Measurements from ENCODE around the gene GNPTG. TPM values are rescaled to one million over a fixed set of nuclear protein-coding genes. Genes with fewer than 3 reads are reported as not detected.
A peak's percentile ranks its signal among the peaks of the same experiment; 100 is the strongest.

Gene GNPTG
- total RNA-seq, 2 experiments from 2014 or later = 19.2 to 19.7 TPM

DNA sequence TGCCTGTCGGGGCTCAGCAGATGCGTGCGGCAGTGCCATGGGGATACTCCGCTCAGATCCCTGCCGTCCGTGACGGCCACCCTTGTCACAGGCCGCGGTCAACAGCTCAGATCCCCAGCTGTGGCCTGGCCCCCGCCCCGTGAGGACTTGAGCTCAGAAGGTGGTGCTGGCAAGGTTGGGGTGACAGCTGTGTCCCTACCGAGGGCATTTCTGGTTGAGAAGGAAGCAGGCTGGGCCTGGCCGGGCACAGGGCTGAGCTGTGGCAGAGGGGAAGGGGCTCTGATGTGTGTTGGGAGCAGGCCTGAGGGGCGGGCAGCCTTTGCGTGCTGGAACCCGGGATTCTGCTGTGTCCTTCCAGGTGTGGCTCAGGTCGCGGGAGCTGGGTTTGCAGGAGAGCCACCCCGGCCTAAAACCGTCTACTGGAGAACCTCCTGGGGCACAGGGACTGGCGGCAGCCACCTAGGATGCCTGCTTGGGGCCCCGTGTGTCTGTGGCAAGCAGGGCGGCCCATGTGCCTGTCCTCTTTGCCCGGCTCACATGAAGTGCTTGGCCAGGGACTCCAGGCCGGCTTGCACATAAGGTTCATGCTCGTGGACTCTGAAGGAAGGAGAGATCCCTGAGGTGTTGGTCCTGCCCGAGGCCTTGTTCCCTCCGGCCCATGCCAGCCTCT is 37.2 kb upstream of the GNPTG start:
- no peak for DNase-seq
- Mint-ChIP-seq H3K27me3 (no peaks in the 10 kb centered on the region), H3K9me3 (no peaks in the 10 kb centered on the region), H3K4me3 (no peak overlapping the region), H3K27ac (no peak overlapping the region), H3K36me3 (peaks cover 32% of the 10 kb centered on the region), H3K4me1 (peaks cover 18% of the 10 kb centered on the region)

DNA sequence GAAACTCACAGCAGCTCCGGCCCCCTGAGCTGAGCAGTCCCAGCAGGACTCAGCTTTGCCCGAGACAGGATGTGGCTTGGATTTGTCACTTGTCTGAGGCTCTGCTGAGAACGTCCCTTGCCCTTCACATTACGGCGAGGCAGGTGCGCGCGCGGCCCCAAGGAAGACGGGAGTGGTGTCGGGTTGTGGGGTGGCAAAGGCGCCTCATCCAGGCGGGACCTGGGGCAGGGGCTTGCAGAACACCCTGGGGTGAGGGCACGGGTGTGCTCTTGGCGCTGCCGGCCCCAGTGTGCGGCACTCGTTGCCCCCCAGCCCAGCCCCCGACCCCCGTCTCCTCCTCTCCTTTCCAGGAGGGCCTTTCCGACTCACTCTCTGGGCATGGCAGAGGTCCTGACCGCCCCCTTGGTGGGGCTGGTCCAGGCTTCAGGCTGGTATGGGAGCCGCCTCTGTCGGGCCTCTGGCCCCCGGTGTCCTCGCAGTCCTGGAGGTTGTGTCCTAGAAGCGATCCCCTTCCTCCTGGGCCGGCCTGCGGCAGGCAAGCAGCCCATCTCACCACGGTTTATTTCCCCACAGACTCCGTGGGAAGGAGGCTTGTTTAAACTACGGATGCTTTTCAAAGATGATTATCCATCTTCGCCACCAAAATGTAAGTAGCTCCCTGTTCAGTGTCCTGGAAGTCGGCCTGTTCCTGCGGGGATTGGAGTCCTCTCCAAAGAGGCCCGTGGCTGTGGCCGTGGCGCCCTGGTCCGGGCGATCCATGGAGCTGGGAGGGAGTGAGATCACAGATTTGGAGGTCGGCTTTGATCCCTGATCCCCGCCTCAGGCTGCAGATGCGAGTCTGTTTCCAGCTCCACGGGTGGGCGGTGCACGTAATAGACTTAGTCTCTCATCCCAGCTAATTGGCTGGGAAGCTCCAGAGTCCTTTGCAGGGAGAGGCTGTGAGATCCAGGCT is 36.4 kb upstream of the GNPTG start:
- no peak overlapping the region for H3K4me3 Mint-ChIP-seq

DNA sequence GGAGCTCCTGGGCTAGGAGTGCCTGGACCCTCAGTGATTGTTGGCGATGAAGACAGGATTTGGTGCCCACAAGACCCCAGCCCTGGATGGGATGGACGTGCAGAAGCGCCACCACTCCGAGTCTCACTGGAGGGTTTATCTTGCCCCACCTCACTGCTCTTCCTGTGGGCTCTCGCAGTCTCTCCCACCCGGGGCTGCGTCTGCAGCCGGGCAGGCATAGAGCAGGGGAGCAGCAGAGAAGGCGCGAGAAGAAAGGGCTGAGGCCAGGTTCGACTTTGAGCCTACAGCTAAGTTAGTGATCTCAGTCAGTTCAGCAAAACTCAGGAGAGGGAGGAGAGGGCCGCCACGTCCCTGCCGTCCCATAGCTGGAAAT is 35.7 kb upstream of the GNPTG start:
- Mint-ChIP-seq H3K4me3 (no peak overlapping the region), H3K27me3 (no peaks in the 10 kb centered on the region), H3K9me3 (no peaks in the 10 kb centered on the region), H3K36me3 (peaks cover 27% of the 10 kb centered on the region), H3K27ac (no peak overlapping the region), H3K4me1 (peaks cover 12% of the 10 kb centered on the region)
- DNase-seq = no peak

More for the DNA sequence above, 36.4 kb upstream of the GNPTG start:
- Mint-ChIP-seq H3K27ac (no peak overlapping the region), H3K36me3 (peaks cover 33% of the 10 kb centered on the region), H3K27me3 (no peaks in the 10 kb centered on the region), H3K4me1 (peaks cover 17% of the 10 kb centered on the region), H3K9me3 (no peaks in the 10 kb centered on the region)
- no peak for DNase-seq

DNA sequence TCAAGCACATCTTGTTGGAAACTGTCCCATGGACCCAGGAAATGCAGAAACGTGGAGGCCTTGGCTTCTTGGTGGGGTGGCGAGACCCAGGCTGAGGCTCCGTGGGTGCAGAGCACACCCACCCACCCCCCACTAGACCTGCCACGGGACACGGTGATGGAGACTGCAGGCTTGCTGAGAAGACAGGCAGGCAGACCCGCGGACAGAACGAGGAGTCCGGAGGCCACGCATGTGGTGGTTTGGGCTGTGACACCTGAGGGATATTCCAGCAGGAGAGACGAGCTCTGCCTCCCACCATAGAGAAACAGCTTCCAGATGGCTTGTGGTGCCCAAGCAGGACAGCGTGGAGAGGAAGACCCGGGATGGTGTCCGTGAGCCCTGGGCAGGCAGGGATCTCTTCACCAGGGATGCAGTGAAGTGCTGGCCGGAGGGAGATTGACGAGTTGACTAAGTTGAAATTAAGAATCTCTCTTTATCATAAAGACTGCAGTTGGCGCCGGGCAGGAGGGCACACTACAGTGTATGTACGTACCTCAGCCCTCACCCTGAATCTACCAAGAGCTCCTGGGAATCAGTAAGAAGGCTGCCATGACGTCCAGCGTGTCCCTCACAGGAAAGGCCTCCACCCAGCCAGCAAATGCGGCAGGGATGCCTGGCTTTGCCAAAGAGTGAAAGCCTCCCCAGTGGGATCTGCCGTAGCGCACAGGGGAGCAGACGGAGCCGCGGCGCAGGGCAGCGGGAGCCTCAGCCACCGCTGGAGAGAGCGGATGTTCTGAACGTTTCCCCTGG is 34.1 kb upstream of the GNPTG start:
- peaks cover 24% of the 10 kb centered on the region for H3K36me3 Mint-ChIP-seq
- no peak overlapping the region for H3K4me3 Mint-ChIP-seq
- H3K9me3 Mint-ChIP-seq = no peaks in the 10 kb centered on the region
- DNase-seq = no peak
- no peaks in the 10 kb centered on the region for H3K27me3 Mint-ChIP-seq
- H3K4me1 Mint-ChIP-seq = peaks cover 7% of the 10 kb centered on the region
- no peak overlapping the region for H3K27ac Mint-ChIP-seq

DNA sequence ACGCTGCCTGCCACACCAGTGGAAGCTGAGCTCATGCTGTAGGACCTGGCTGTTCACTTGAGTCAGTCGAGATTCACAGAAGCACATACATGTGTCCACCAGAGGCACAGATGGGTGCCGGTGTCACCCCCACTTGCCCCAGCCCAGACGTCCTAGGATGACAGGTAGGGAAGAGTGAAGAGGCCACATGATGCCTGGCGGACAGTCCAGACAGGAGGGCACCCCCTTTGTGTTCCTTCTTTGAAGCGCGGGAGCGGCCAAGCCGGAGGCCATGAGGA is 33.5 kb upstream of the GNPTG start:
- no peak for DNase-seq
- Mint-ChIP-seq H3K4me1 (peaks cover 3% of the 10 kb centered on the region), H3K27ac (no peak overlapping the region), H3K9me3 (no peaks in the 10 kb centered on the region), H3K27me3 (no peaks in the 10 kb centered on the region), H3K4me3 (no peak overlapping the region), H3K36me3 (peaks cover 26% of the 10 kb centered on the region)

DNA sequence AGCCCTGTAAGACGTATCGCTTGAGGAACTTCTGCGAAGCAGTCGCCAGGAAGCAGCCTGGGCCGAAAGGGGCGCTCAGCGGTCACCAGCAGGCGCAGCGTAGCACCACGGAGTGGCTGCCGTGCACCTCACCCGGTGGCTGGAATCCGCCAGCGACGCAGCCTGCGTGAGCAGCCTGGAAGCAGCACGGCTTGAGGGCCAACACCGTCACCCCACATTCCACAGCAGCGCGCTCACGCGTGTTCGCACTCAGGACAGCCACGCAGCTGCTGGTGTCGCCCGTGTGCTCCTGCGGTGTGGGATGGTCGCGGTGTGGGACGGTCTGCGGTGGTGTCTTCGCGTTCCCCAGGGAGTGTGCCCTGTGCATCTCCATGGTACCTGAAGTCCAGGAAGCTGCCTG is 32.7 kb upstream of the GNPTG start:
- peaks cover 31% of the 10 kb centered on the region for H3K36me3 Mint-ChIP-seq
- H3K9me3 Mint-ChIP-seq = no peaks in the 10 kb centered on the region
- no peaks in the 10 kb centered on the region for H3K27me3 Mint-ChIP-seq
- H3K4me1 Mint-ChIP-seq = peaks cover 3% of the 10 kb centered on the region
- no peak for DNase-seq
- H3K27ac Mint-ChIP-seq = no peak overlapping the region
- no peak overlapping the region for H3K4me3 Mint-ChIP-seq

DNA sequence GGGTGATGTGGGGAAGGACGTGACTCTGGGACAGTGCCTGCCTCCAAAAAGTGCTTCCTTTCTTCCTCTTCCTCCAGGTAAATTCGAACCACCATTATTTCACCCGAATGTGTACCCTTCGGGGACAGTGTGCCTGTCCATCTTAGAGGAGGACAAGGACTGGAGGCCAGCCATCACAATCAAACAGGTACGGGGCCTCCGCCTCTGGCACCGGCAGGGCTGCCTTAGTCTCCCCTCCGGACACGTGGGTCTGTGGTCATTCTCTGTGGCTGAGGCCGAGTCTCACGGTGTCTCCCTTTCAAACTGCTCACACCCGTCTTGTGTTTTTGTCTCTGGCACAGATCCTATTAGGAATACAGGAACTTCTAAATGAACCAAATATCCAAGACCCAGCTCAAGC is 31.6 kb upstream of the GNPTG start:
- H3K9me3 Mint-ChIP-seq = no peaks in the 10 kb centered on the region
- H3K27me3 Mint-ChIP-seq = no peaks in the 10 kb centered on the region
- no peak overlapping the region for H3K4me3 Mint-ChIP-seq
- H3K27ac Mint-ChIP-seq = peak overlapping the region; percentile 8
- no peak for DNase-seq
- H3K36me3 Mint-ChIP-seq = peaks cover 31% of the 10 kb centered on the region
- H3K4me1 Mint-ChIP-seq = peaks cover 3% of the 10 kb centered on the region

DNA sequence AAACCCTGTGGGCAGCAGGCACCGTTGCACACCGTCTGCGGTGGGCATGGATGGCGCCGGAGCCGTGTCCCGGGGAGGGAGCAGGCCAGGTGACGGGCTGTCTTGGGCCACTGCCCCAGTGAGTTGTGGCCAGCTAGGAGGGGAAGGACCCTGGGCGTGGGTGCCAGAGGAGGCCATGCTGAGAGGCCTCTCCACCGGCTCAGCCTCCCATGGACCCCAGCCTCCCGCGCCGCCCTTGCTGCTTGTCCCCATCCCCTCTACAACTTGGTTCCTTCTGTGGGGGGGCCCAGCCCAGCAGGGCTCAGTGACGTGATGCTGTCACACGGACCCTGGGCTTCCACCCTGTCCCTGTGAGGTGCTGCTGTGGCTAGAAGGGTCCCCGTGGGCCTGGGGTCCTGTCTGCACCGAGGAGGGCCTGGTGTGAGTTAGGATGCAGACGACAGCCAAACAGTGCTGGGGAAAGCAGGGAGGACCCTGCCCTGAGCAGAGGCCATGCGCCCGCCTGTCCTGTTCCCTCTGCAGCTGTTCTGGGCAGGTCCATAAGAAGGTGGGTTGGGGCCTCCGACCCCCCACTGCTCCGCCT is 31.0 kb upstream of the GNPTG start:
- peaks cover 29% of the 10 kb centered on the region for H3K36me3 Mint-ChIP-seq
- no peak overlapping the region for H3K27ac Mint-ChIP-seq
- peaks cover 3% of the 10 kb centered on the region for H3K4me1 Mint-ChIP-seq
- no peak overlapping the region for H3K4me3 Mint-ChIP-seq
- no peak for DNase-seq
- H3K9me3 Mint-ChIP-seq = no peaks in the 10 kb centered on the region
- no peaks in the 10 kb centered on the region for H3K27me3 Mint-ChIP-seq

DNA sequence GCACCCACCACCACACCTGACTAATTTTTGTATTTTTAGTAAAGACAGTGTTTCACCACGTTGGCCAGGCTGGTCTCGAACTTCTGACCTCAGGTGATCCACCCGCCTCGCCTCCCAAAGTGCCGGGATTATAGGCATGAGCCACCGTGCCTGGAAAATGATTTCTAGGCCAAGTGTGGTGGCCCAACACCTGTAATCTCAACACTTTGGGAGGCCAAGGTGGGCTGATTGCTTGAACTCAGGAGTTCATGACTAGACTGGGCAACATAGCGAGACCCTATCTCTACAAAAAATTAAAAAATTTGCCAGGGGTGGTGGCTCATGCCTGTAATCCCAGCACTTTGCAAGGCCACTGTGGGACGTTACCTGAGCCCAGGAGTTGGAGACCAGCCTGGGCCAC is 29.3 kb upstream of the GNPTG start:
- no peak for DNase-seq
- no peaks in the 10 kb centered on the region for H3K9me3 Mint-ChIP-seq
- H3K4me3 Mint-ChIP-seq = no peak overlapping the region
- peaks cover 3% of the 10 kb centered on the region for H3K4me1 Mint-ChIP-seq
- peaks cover 26% of the 10 kb centered on the region for H3K36me3 Mint-ChIP-seq
- H3K27ac Mint-ChIP-seq = no peak overlapping the region
- H3K27me3 Mint-ChIP-seq = no peaks in the 10 kb centered on the region

DNA sequence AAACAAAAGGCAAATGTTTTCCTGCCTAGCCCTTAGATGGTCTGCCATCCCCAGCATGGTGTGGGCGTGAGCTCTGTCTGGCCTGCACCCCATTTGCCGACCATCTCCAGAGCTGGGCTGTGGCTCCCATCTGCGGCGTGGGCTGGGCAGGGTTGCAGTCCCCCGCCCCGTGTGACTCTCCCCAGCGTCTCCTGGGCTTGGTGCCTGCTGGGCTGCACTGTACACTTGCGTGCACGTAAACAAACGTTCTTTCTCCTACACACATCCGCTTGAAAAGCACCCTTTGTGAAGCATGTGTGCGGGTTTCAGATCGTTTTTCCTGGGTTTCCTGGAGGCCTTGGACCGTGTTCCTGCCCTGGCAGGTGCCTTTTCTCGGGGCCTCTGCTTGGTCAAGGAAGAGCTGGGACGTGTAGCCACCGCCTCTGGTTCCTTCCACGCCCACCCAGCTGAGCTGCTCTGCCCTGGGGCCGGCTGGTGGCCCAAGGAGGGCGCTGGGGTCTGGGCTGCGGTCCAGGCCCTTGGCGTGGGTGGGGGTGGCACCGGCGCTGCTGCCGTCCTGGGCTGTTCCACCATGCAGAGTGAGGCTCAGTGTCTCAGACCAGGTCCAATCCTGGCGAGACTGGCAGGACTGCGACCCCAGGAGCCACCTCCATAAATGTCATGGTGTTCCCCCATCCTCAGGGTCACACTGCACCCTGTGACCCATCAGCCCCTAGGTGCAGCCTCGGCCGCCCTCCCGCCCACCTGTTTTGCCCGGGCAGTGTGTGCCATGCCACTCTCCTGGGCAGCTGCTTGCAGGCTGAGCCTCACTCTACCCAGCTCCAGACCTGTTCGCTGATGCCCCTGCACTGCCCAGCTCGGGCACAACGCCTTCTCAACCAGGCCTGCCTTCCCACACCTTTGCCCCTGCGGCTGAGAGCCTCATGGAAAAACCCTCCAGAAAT is 28.2 kb upstream of the GNPTG start:
- Mint-ChIP-seq H3K4me3 (no peak overlapping the region), H3K4me1 (no peaks in the 10 kb centered on the region), H3K27ac (no peak overlapping the region), H3K36me3 (peaks cover 17% of the 10 kb centered on the region), H3K9me3 (no peaks in the 10 kb centered on the region), H3K27me3 (no peaks in the 10 kb centered on the region)
- no peak for DNase-seq

DNA sequence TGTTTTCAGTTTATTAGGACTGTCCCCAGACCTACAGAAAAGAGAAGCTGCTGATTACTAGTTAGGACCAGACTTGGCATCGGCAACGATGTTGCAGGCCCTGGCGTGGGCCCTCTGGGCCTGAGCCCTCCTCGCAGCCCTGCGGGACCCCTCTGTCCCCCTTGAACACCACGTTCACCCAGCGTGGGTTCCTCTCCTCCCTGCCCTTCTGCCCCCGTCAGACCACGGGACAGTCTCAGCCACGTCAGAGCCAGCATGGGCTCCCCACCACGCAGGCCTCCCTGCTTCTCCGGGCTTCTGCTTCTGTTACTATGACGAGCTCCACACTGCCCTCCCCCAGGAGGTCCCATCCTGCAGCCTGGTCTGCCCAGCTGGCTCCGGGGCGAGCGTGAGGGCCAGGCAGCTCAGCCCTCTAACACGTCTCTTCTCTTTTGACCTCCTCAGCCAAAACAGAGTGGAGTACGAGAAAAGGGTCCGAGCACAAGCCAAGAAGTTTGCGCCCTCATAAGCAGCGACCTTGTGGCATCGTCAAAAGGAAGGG is 27.4 kb upstream of the GNPTG start:
- Mint-ChIP-seq H3K4me3 (no peak overlapping the region), H3K27ac (peak overlapping the region; percentile 31), H3K27me3 (no peaks in the 10 kb centered on the region), H3K9me3 (no peaks in the 10 kb centered on the region), H3K4me1 (no peaks in the 10 kb centered on the region), H3K36me3 (peaks cover 14% of the 10 kb centered on the region)
- DNase-seq = no peak

DNA sequence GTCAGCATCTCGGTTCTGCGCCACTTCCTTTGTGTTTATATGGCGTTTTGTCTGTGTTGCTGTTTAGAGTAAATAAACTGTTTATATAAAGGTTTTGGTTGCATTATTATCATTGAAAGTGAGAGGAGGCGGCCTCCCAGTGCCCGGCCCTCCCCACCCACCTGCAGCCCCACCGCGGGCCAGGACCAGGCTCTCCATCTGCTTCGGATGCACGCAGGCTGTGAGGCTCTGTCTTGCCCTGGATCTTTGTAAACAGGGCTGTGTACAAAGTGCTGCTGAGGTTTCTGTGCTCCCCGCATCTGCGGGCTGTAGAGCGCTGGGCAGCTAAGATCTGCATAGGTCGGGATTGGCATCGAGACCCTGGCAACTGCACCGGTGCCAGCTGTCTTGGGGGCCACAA is 26.5 kb upstream of the GNPTG start:
- Mint-ChIP-seq H3K4me1 (no peaks in the 10 kb centered on the region), H3K27ac (no peak overlapping the region), H3K9me3 (no peaks in the 10 kb centered on the region), H3K36me3 (peaks cover 8% of the 10 kb centered on the region), H3K4me3 (no peak overlapping the region), H3K27me3 (no peaks in the 10 kb centered on the region)
- no peak for DNase-seq

DNA sequence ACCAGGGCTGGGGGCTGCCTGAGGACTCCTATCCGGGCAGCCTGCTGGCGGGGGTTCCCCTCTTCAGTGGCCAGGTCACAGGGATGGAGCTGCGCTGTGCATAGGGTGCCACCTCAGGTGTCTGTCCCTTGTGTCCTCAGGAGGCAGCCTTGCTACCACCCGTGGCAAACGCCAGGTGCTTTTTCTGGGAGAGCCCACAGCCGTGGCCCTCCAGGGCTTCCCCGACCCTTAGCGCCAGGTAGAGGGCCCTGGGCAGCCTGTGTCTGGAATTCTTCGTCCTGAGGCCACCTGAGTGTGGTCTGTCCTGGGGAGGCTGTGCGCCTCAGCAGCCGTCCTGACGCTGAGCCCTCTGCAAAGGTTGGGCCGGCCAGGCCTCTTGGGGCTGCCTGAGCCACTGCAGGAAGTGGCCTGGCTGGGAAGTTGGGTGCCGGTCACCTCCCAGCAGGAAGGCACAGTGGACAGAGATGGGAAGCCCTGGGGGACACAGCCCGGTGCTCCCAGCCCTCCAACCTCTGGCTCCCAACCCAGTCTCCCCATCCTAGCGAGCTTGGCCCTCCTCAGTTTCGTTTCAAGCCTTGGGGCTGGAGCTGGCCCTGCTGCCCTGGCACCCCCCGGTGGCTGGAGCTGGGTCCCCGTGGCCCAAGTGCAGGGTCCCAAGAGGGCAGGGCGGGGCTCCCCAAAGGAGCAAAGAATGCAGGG is 25.9 kb upstream of the GNPTG start:
- Mint-ChIP-seq H3K27ac (no peak overlapping the region), H3K27me3 (no peaks in the 10 kb centered on the region), H3K4me1 (no peaks in the 10 kb centered on the region)

More for the DNA sequence above, 25.9 kb upstream of the GNPTG start:
- Mint-ChIP-seq H3K9me3 (no peaks in the 10 kb centered on the region), H3K36me3 (peaks cover 6% of the 10 kb centered on the region), H3K4me3 (no peak overlapping the region)
- DNase-seq = no peak
